ENCODE data around the gene ZNF438.

The ZNF438 gene

DNA sequence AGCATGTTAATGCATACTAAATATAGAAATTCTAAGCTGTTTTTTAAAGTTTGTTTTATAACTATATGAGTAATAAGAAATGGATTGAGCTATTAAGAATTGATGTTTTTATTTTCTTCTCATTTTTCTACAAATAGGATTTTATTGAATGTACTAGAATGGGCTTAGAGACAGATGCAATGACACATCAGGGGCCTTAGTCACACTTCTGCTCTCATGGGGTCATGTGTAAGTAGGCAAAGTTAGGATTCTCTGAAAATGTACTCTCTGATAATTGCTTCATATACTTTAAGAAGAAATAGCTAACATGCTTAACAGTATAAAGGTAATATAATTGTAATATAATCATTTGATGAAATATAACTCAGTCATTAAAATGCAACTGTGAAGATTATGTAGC is 154.6 kb downstream of the ZNF438 start:
- DNase-seq (no peak), ATAC-seq (no peak)

DNA sequence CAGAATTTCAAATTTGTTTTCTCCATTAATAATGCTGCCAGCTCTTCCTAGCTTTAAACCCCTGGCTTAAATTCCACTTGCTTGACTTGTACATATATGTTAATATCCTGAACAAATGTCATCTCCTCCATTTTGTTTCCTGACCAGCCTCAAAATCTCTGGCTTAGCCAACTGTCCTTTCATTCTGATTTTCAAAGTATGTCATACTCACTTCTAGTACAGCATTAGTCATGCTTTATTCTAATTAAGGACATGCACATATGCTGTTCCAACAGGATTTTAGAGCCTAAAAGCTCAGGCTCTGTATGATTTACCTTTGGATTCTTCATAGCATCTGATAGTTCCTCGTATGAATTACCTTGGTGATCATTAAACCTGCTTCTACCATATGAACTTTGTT is 158.3 kb downstream of the ZNF438 start:
- ATAC-seq (no peak), DNase-seq (no peak)

DNA sequence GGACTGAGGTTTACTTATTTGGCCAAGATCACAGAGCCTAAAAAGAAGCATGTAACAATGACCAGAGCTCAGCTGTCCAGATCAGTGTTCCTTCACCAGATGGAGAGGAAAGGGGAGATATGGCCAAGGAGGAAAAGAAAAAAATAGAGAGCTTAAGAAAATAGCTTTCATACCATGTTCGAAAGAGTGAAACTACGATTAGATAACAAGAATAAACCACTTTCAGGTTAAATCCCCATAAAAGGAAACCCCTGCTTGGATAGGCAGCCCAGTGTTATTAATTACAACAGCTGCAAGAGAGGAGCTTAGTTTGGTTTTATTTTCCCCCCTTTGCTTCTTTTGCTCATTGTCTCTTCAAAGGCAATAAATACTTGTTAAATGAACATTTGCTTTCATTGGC is 160.8 kb downstream of the ZNF438 start:
- DNase-seq (no peak), ATAC-seq (no peak)

DNA sequence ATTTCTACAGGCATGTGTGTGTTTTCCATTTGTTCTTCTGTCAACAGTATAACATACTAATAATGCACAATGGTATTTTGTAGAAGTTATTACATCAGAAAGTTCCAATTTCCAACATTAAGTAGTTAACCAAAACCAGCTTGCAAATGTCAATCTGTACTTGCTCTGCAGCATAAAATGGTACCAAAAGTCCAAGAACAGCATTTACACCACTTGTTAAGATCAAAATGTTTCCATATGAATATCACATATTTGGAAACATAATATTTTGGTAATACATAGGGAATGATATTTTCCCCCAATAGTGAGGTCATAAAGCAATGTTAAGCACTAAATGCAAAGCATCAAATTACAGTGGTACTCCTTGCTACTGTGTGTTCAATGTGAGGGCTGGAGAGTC is 162.1 kb downstream of the ZNF438 start:
- ATAC-seq, result no peak
- DNase-seq, result no peak

DNA sequence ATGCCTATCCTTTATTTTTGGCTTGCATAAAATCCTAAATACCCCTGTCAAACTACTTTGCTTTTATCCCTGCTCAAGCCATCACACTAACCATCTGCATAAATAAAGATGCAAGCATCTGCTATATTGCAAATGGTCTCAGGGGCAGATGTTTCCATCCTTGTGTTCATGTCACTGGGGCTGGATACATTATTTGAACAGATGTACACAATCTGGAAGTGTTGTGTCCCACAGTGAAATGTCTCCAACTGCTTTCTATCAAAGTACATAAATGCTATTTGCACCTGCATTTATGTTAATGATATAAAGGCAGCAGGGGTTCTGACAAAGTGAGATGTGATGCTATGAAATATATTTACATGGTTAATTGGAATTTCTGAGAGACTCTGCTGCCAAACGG is 163.1 kb downstream of the ZNF438 start:
- DNase-seq (no peak), ATAC-seq (no peak)

DNA sequence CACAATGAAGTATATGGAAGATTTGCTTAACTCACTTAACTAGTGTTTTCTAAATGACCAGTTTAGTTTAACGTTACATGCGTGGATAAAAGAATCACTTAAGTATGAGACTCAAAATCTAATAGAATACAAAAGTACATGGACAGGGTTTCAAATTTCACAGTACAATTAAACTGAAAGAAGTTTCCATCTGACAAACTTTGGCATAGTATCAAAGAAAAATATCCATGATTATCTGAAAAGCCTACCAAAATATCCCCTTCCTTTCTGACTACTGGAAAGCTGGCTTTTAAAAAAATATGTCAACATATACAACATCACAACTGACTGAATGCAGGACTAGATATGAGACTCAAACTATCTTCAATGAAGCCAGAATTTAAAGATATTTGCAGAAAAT is 164.8 kb downstream of the ZNF438 start:
- ATAC-seq, result no peak

DNA sequence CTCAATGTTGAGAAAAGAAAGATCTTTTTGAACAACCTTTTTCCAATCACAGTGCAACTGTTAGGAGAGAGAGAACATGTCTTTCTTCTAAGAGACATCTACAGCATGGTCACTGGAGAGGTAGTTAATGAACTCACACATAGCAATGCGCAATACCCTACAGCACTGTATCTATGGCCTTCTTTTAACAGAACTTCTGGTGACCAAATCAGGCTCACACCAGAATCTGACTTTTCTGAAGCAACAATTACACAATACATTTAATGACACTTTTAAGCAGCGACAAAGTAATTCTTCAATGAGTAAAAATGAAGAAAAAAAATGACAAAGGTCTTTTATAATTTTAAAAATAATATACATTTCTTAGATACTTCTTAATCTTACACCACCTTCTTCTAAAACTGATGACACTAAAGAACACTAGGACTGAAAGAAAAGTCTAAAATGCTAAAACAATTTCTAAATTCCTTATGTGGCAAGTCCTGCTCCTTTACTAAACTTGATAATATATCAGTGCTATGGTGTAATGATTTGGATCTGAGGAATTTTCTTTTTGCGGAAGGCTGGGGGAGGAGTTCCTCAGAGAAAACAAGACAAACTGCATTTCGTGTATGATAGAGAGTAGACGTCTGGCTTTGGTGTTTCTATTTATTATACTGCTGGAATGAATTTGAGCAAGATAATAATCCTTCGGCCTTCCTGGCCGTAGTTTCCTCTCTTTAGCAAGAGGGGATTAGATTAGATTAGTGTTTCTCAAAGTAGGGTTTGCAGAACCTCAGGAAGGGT is 166.3 kb downstream of the ZNF438 start:
- ATAC-seq, result no peak
- DNase-seq, result no peak

More for the DNA sequence above, 164.8 kb downstream of the ZNF438 start:
- DNase-seq, result no peak

DNA sequence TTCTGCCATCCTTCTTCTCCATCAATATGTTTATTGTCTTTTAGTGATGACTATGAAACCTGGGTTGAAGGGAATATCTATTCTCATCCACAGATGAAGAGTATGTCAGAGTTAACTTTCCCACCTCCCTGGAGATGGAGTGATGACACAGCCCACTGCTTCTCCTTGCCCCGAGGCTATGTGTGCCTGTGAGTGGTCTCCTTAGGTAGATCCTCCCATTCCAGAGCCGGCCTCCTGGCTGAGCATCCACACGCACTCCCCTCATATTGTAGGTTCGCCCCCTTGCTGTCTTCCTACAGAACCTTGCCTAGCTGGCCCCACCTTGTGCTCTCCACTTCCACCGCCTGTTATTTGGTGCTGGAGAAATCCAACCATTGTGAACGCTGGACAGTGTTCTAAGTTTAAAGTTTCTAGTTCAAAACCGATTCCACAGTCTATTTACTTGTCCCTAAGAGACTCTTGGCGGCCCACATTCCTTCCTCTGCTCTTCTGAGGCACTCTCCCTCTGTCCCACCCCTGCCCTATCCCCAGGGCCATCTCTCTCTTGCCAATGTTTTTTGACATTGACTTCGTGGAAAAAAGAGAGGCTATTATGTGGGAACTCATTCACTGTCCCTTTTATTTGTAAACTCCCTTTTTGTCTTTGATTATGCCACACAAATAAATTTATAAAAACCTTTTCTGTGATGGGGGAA is 168.0 kb downstream of the ZNF438 start:
- no peak for ATAC-seq
- no peak for DNase-seq

DNA sequence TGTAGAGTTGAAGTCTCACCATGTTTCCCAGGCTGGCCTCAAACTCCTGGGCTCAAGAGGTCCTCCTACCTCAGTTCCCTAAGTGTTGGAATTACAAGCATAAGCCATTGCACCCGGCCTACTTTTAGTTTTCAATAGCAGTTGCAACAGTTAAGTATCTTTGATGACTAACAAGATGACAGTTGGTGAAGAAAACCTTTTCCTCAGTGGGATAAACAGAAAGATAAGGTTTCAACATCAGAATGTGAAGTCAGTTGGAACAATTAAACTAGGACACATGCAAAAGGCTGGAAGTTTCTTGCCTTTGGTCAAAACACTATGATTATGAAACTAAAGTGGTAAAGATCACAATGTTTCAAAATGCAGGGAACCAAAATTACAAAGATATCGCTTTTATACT is 169.2 kb downstream of the ZNF438 start:
- ATAC-seq (no peak), DNase-seq (no peak)

DNA sequence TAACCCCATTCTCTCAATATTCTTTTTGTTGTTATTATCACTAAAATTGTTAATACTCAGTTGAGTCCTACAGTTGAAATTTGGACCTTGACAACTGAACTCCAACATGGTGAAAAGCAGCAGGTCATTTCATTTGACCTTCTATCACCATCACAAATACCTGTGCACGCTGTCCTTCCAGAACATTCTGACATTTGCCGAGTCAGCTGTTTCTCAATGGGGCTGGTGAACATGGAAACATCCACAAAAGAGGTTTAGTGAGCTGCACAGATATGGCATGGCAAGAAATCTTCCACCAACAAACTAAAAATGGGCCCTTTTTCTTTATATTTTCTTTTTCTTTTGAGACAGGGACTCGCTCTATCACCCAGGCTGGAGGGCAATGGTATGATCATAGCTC is 169.7 kb downstream of the ZNF438 start:
- DNase-seq, result no peak
- no peak for ATAC-seq

DNA sequence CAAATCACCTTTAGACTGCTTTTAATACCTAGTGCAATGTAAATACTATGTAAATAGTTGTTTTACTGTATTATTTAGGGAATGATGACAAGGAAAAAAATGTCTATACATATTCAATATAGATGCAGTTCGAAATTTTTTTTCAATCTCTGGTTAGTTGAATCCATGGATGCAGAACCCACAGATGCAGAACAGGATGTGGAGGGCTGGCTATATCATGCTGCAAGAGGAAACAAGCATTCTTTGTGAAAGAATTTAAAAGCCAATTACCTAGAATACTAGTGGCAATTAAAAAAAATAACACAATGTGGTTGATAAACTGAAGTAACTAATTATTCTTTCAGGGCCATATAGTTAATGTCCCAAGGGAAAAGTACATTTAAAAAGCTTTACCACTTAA is 170.4 kb downstream of the ZNF438 start:
- no peak for DNase-seq
- ATAC-seq, result no peak

DNA sequence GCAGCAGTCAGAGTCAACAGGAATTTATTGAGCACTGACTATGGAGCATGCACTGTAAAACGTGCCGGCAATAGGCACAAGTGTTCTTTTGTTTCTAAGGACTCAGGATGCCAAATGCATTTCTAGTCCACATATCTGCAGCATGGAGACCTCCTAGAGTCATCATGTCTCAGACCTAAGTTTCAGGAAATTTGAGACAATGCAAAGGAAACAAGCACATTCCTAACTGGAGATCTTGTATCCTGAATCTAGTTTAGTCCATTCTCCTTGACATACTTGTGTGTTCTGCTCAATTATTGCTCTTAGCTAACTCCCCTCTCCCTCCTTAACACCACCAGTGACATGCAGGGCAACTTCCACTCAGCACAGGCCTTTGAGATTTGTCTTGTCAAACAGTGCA is 173.2 kb downstream of the ZNF438 start:
- no peak for DNase-seq
- ATAC-seq, result no peak

DNA sequence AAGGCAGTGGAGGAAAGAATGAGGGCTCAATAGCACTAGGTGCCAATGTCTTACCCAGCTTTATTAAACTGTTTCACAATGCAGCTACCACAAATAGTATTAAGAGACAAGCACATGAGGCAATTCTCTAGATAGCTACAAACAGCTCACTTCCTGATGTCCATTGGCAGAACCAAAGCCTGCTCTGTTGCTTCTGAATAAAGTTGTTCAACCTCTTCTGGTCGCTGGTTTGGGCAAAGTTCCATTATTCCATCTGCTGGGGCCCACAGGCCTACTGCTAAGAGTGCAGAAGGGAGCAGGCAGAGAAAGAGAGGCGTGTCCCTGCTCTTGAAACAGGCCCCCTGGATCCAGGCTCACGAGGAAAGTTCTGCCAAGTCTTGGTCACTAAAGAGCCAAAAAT is 173.9 kb downstream of the ZNF438 start:
- no peak for DNase-seq
- no peak for ATAC-seq

DNA sequence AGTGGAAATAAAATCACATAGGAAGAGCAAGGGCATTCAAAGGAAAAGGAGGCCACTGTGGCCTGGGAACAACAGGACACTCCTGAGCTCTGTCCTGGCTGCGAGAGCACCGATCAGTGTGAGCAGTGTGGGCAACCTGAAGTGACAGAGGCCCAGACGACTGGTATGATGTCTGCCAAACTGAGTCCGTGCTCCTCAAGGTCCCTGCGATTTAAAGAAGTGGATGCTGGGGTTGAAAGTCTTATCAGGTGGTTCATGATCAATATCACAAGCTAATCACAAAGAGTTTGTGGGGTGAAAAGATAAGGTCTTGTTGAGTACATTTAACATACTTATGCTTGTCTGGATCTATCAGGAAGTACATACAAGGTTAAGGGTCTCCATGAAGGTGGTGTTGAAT is 176.5 kb downstream of the ZNF438 start:
- ATAC-seq (no peak), DNase-seq (no peak)

DNA sequence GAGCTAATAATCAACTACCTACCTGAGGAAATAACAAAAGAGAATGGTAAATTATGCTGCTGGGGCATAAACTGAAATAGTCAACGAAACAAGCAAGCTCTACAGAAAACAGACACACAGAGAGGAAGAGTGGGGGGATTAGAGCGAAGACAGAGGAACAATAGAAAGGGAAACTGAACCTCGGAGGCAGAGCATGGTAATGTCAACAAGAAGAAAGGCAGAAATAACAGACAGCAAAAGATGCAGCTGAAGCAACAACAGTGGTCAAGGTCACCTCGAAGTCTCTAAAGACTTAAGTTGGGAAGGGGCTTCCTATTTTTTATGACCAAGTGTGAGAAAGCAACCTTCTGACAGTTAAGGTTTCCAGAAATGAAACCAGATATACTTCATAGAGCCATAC is 177.0 kb downstream of the ZNF438 start:
- no peak for DNase-seq
- no peak for ATAC-seq

DNA sequence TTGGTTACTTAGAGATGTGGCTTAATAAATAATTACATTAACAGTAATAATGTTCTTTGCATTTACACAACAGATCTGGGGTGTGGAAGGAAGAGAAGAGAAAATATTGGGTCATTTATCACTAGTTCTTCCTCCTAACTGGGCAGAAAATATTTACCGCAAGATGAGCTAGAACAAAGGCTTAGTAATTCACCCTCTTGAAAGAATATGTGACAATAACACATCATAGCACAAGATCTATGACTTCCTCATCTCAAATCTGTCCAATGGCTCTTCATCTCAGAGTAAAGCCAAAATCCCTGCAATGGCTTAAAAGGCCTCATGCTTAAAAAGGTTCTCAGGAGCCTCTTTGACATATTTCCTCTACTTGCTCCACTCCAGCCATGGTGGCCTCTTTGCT is 178.6 kb downstream of the ZNF438 start:
- DNase-seq, result no peak
- no peak for ATAC-seq

DNA sequence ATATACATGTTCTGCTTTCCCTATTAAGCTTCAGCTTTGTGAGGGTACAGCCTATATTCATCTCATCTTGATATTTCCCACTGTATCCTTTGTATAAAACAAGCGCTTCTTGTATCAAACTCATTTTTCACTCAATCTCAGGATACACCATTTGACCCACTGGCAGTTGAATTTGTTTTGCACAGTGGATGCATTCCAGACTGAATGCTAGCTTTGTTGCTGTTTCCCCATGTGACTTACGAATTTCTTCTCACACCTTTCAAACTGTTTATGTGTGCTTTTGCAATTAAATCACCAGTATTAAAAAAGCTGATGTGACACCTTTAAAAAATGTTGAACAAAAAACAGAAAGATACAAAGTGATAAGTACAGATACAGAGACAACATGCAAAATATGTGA is 180.9 kb downstream of the ZNF438 start:
- no peak for ATAC-seq
- no peak for DNase-seq

DNA sequence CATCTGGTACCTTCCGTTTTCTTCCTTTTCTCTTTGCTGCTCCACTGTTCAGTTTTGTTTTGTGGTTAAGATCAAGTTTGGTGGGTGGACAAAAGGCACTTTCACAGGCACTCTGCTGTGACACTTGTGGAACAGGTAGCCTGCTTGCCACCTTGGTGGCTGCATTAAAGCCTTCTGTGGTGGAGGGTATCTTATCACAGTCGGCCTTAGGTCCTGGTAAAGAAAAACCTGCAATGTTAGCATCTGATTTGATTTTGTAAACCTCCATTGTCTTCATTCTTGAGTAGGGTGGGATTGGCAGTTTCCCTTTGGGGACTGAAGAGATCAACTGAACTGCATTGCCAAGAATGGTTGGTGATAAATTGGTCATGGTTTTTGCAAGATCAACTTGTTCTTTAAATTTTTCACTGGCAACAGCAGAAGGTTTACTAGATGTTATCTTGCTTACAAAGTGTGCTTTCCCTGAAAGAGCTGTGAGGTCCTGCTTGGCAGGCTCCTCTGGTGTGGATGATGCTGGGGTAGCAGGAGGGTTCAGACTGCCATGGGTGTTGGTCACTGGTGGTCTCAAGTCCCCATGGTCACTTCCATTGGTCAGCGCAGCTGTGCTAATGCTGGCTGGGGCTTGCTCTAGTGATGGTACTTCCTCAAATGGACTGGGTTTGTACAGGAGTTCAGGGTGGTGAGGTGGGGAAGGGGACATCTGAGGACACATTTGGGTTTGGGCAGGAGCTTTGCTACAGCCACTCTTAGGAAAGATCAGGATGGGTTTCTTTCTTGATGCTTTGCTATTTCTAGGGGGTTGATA is 182.2 kb downstream of the ZNF438 start:
- ATAC-seq, result no peak
- DNase-seq, result no peak

DNA sequence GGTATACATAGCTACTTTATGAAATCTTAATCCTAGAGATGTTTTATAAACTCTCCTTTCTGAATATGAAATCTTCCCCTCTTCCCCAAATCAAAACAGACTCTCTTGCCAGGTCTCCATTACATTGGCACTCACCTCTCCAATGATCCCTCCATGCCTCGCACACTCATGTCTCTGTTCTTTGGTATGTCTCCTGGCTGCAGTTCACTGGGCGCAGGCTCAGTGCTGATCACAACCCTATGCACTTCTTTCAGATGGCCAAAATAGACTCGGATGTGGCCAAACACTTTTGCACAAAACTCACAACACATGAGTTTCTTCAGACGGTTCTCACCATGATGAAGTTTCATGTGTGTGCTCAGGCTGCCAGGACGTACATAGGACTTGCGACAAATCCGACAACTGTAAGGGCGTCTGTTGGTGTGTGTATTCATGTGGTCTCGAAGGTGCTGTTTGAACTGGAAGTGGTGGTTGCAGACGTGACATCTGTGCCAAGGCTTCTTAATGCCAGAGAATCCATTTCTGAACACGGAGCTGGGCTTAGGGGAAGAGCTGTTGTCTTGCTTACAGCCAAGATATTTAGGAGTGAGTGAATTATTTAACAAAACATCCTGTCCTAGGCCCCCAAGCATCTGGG is 183.2 kb downstream of the ZNF438 start:
- no peak for DNase-seq

DNA sequence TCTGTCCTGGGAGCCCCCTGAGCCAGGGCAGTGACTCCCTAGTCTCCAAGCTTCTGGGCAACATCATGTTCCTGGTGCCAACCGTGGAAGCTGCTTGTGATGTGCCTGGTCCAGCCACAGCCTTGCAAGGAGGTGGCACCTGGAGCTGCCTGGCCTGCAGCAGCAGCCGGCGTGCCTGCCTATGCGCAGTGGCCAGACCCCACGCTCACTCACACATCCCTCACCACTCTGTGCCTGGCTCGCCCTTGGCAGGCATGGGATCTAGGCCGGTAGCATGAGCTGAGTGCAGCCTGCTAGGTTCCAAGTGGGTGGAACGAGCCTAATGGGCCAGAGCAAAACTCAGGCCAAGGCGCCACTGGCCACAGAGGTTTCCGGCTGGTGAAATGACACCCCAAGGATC is 184.0 kb downstream of the ZNF438 start:
- DNase-seq (no peak), ATAC-seq (no peak)

More for the DNA sequence above, 183.2 kb downstream of the ZNF438 start:
- ATAC-seq, result no peak

DNA sequence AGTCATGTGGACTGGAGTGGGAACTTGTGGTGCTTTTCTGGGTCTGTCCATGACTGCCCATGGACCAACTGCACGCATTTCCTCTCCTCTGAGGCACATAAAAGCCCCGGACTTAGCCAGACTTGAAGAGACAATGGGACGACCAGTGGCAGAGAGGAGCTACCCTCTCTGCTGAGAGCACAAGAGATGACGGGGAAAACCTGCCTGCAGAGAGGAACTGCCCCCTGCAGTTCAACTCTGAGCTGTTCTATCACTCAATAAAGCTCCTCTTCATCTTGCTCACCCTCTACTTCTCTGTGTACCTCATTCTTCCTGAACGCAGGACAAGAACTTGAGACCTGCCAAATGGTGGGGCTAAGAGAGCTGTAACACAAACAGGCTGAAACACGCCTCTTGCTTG is 184.5 kb downstream of the ZNF438 start:
- DNase-seq, result no peak
- no peak for ATAC-seq

DNA sequence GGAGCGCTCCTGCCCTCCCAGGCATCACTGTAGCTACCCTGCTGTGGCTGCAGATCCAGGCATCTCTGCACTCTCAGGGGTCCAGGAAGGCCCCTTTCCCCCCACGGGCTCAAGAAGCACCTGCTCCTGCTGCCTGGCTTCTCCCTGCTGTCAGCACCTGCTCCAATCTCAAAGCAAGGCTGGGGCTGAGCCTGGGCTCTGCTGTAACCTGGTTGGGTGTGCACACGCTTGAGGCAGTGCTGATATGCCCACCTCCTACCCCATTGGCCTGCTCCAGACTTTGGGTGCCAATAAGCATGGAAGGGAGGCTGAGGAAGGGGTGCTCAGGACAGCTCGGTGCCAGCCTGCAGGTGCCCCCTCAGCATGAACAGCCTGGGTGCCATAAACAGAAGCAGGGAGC is 185.0 kb downstream of the ZNF438 start:
- no peak for DNase-seq
- ATAC-seq, result no peak

DNA sequence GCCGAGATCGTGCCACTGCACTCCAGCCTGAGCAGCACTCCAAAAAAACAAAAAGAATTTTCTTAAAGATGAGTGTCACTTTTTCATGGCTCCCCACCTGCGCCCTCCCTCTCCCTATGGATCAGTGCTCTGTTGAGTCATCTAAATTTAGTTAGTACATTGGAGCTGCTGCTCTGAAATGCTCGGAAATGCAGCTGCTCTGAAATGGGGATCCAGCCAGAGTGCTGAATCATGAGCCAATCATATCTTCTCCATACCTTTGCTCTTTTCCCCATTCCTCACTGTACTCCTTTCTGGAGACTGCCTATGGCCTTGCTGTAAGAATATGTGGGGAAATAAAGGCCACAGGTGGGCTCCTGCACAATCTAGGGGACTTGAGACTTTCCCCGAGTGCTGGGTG is 188.8 kb downstream of the ZNF438 start:
- DNase-seq, result no peak

More for the DNA sequence above, 188.8 kb downstream of the ZNF438 start:
- ATAC-seq, result no peak
